Measurements from ENCODE around the gene STON2.

STON2 gene

GRCh38 chr14:81286574-81287370 lies 113.4 kb downstream of the STON2 start:
- no peak for DNase-seq
- intact Hi-C loops (cut with DNase I) = no loop called here

GRCh38 chr14:81285245-81285644 lies 114.9 kb downstream of the STON2 start:
- no peak for DNase-seq
- intact Hi-C loops (cut with DNase I) = no loop called here

GRCh38 chr14:81281332-81281731 lies 118.8 kb downstream of the STON2 start:
- peak in 1 of 42 donors; percentile 18 for DNase-seq
- intact Hi-C loops (cut with DNase I) = no loop called here

GRCh38 chr14:81280136-81280791 lies 119.9 kb downstream of the STON2 start:
- no peak for DNase-seq
- intact Hi-C loops (cut with DNase I) = no loop called here

- no peak for DNase-seq
- intact Hi-C loops (cut with DNase I) = no loop called here
These were observed 123.0 kb downstream of the STON2 start for GRCh38 chr14:81277096-81277495.

DNA sequence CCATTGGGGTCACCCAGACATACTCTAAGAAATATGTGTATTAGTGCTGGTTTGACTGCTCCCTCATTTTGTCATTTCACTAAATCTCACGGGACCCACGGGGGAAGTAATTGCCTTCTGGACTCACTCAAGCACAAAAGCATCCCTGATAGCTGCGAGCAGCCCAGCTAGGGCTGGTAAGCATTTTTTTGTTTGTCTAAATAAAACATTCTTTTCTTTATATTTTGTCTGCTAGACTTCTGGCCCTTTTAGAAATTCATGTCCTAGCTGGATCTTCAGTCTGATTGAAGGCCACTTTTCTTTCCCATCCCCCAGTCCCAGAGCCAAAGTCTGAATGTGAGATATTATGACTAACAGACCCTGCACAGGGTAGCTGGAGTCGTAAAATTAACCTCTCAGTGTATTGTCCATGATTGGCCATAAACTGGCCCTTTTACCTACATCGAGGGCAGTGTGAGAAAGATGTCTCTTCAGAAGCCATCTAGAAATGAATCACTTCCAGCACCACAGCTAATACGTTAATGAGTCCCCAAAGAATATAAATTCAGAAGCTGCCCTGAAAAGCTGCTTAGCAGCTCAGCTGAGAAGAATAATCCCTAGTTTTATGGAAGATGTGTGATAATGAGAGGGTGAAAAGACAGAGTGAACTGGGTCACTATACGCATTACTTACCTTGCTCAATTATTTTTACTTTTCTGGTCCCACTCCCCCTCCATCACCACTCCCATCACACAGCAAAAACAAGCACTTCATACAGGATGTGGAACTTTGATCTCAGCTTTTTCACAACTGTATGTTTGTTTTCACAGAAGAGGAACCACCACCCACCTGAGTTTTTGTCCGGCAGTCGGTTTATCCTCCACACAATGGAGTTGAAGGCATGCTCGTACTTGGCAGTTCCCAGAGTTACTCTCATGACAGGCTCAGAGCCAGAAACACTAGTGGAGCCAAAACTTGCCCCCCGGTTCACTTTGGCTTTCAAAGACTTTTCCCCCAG lies 123.8 kb downstream of the STON2 start:
- intact Hi-C loops (cut with DNase I) = no loop called here
- peak in 1 of 42 donors; percentile 13 for DNase-seq

GRCh38 chr14:81275305-81276072 lies 124.6 kb downstream of the STON2 start:
- intact Hi-C loops (cut with DNase I) = no loop called here
- DNase-seq = peak in 21 of 42 donors; percentile 15 to 65 (median 29)

DNA sequence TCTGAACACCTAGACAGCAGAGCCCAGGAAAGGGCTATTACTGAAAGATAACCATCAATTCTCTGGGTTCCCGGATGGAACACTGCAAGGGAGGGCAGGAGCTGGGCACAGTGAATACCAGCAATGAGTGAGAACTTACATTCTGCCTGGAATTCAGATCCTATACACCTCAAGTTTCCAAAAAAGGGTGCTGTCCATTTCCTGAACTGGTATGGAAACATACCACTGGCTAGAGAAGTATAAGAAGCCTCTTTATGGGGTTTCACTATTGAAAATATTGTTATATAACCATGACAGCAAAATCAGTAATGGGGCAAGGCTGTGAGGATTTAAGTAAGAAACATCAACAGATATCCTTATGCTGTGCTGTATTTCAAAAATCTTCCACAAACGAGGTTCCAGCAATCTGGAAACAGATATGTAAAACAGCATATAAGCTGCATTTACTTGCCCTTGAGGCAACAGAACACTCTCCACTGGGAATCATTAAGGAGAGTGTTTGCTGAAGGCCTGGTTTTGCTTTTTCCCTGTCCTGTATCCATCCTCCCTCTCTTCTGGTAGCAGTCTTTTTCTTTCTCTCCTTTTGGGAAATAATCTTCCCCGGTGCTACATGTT lies 126.1 kb downstream of the STON2 start:
- DNase-seq = no peak
- intact Hi-C loops (cut with DNase I) = no loop called here

GRCh38 chr14:81273521-81273920 lies 126.6 kb downstream of the STON2 start:
- no peak for DNase-seq
- intact Hi-C loops (cut with DNase I) = no loop called here

- DNase-seq = no peak
- intact Hi-C loops (cut with DNase I) = no loop called here
These were observed 127.8 kb downstream of the STON2 start for GRCh38 chr14:81272317-81272716.

- no peak for DNase-seq
- intact Hi-C loops (cut with DNase I) = loop anchor here (2.0 kb wide), 1 partner anchor 183 kb away; no protein-coding TSS in a partner anchor
These were observed 130.1 kb downstream of the STON2 start for GRCh38 chr14:81269979-81270375.

- DNase-seq = peak in 13 of 42 donors; percentile 17 to 76 (median 46)
- intact Hi-C loops (cut with DNase I) = loop anchor here (2.0 kb wide), 1 partner anchor 183 kb away; no protein-coding TSS in a partner anchor
These were observed 130.8 kb downstream of the STON2 start for GRCh38 chr14:81269100-81269978.

GRCh38 chr14:81268016-81268416 lies 132.1 kb downstream of the STON2 start:
- peak in 1 of 42 donors; percentile 22 for DNase-seq
- intact Hi-C loops (cut with DNase I) = loop anchor here (2.0 kb wide), 1 partner anchor 185 kb away; no protein-coding TSS in a partner anchor

GRCh38 chr14:81265636-81266169 lies 134.4 kb downstream of the STON2 start:
- no peak for DNase-seq
- intact Hi-C loops (cut with DNase I) = no loop called here

DNA sequence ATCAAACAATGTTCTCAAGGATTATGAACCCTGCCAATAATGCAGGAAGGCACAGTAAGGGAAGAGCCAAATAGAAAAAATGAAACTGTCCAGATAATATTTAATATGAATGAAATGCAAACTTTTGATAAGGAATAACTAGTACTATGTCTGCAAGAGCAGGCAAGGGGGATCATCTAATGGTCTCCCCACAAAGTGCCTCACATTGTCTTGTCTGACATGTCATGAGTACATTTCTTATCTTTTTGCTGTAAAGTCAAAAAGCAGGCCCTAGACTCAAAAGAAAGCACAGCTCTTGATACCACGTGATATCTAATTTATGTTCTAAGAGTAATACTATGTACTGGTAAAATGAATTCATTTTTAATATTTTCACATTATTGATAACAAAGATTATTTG lies 135.5 kb downstream of the STON2 start:
- intact Hi-C loops (cut with DNase I) = no loop called here
- no peak for DNase-seq

- intact Hi-C loops (cut with DNase I) = no loop called here
- no peak for DNase-seq
These were observed 136.2 kb downstream of the STON2 start for GRCh38 chr14:81263777-81264410.

Measured in head of caudate nucleus (tissue), 42 donors.